Lung (tissue), 12 donors: ENCODE results near the gene GAB3. TPM values are rescaled to one million over a fixed set of nuclear protein-coding genes. Genes with fewer than 3 reads are reported as not detected.

Source experiments
- ATAC-seq: fragments of 200-7000 bp; cut with Tn5 transposase; one replicate; pipeline ENCODE4 v1.9.1; 2020; ENCODE audit warnings: moderate number of reproducible peaks; ENCODE audit not compliant: insufficient read depth, low FRiP score
- DNase-seq, 3 donors: peaks; one replicate each; pipeline ENCODE4 v3.0.0-alpha.2; 2013 to 2017
- H3K27ac ChIP-seq, 2 donors: one replicate each; pipeline ENCODE4 v1.5.1; 2013; ENCODE audit warnings: mild to moderate bottlenecking in 2 of 2, moderate library complexity in 2 of 2, control low read depth in 1 of 2, inconsistent platforms in 1 of 2, low read depth in 1 of 2, low read length in 1 of 2
- H3K27me3 ChIP-seq, 3 donors: one replicate each; pipeline ENCODE4 v1.5.1; 2013; ENCODE audit warnings: low read length in 2 of 3; ENCODE audit not compliant: control insufficient read depth in 3 of 3, insufficient read depth in 3 of 3
- H3K36me3 ChIP-seq, 4 donors: one replicate each; pipeline ENCODE4 v1.5.1; 2013; ENCODE audit warnings: low read length in 4 of 4, mild to moderate bottlenecking in 1 of 4, moderate library complexity in 1 of 4; ENCODE audit not compliant: control insufficient read depth in 4 of 4, insufficient read depth in 4 of 4
- H3K4me1 ChIP-seq, 5 donors: one replicate each; pipeline ENCODE4 v1.5.1; 2013; ENCODE audit warnings: low read length in 5 of 5, mild to moderate bottlenecking in 2 of 5, moderate library complexity in 1 of 5; ENCODE audit not compliant: control insufficient read depth in 5 of 5, insufficient read depth in 5 of 5
- H3K4me3 ChIP-seq: one replicate; pipeline ENCODE4 v1.5.1; 2013; ENCODE audit warnings: mild to moderate bottlenecking, control low read depth, moderate library complexity
- H3K9ac ChIP-seq, 2 donors: one replicate each; pipeline ENCODE4 v1.5.1; 2013; ENCODE audit warnings: low read length in 2 of 2, control low read depth in 1 of 2; ENCODE audit not compliant: insufficient read depth in 1 of 2
- H3K9me3 ChIP-seq, 4 donors: one replicate each; pipeline ENCODE4 v1.5.1; 2013; ENCODE audit warnings: low read length in 3 of 4, mild to moderate bottlenecking in 1 of 4, moderate library complexity in 1 of 4; ENCODE audit not compliant: control insufficient read depth in 4 of 4, insufficient read depth in 3 of 4
- CTCF ChIP-seq: IDR thresholded peaks from 2 replicates; pipeline ENCODE4 v1.5.1; 2012; ENCODE audit warnings: mild to moderate bottlenecking; ENCODE audit errors: control extremely low read depth, extremely low read depth
- WGBS, 2 donors: extraction: QIAGEN DNeasy Blood & Tissue Kit; methylation state at CpG; one replicate each; pipeline ENCODE4 v1.1.7; 2013; 5-methylcytosine and 5-hydroxymethylcytosine counted together
- polyA plus RNA-seq, 2 donors: library from polyadenylated mRNA; stranded (reverse); fragments of 200-250 nt; gene quantifications; one replicate each; pipeline ENCODE4 v1.2.1, GENCODE V29; 2013
- total RNA-seq, 2 donors: library from RNA; depleted of rRNA in 1 of 2; stranded (reverse); fragments of >200 nt in 1 of 2; gene quantifications; one replicate each; pipeline ENCODE4 v1.2.1, GENCODE V29; 2014 to 2021
- donor health status: control.
- donor health status: control.
- donor health status: Bipolar disorder and iron deficiency.
- donor health status: healthy.
- donor health status: DM: yes; HTN: yes; CAD: no.

GAB3 gene
- total and polyA plus RNA-seq, 4 donors, result 4.4 to 12.8 (median 10.2) TPM

- Histone ChIP-seq H3K9me3 (peaks cover 0 to 4% (median under 1%) of the 10 kb centered on the region in 4 donors), H3K9ac (peak overlapping the region in 1 of 2 donors; percentile 84), H3K27ac (peak overlapping the region; percentile 48 to 59), H3K36me3 (peaks cover 6 to 15% (median 9%) of the 10 kb centered on the region in 4 donors), H3K4me1 (peaks cover 0 to 5% (median 2%) of the 10 kb centered on the region in 5 donors), H3K4me3 (peak overlapping the region; percentile 40), H3K27me3 (peaks cover 0 to 3% (median 0%) of the 10 kb centered on the region in 3 donors)
- DNase-seq (peak in 1 of 3 donors; percentile 37), ATAC-seq (peak; percentile 5)
- WGBS, 2 donors, result 7 to 42% methylated on average over 11 of the region's 11 CpGs
- no peak for TF ChIP-seq CTCF
These were observed 11.2 kb upstream of the GAB3 start for GRCh38 chrX:154761977-154762536.

DNA sequence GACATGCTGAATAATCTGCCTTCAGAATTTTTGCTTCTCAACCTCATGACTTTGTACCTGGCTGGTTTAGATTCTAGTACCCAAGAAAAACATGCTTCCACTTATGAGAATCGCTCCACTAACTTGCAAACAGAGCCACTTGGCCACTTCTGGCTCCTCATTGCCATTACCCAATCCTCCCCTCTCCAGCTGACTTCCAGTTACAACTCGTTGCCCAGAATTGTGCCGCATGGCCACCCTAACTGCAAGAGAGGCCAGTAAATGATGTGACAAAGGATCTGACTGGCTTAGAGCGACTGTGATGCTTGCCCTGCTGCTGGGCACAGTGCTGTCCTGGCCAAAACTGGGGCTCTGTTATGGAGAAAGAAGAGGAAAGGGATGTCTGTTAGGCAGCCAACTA, 7.8 kb upstream of the GAB3 start:
- H3K36me3 ChIP-seq, result no peaks in the 10 kb centered on the region
- no peak overlapping the region for H3K27ac ChIP-seq
- TF ChIP-seq CTCF, result no peak
- H3K27me3 ChIP-seq, result peaks cover 0 to 3% (median 0%) of the 10 kb centered on the region in 3 donors
- WGBS, 2 donors, result 55 to 65% methylated on average over 4 of the region's 4 CpGs
- DNase-seq (no peak), ATAC-seq (no peak)
- no peak overlapping the region for H3K9ac ChIP-seq
- H3K4me3 ChIP-seq, result no peak overlapping the region
- peaks cover 0 to 2% (median 0%) of the 10 kb centered on the region in 4 donors for H3K9me3 ChIP-seq
- H3K4me1 ChIP-seq, result peaks cover 0 to 5% (median 0%) of the 10 kb centered on the region in 5 donors

DNA sequence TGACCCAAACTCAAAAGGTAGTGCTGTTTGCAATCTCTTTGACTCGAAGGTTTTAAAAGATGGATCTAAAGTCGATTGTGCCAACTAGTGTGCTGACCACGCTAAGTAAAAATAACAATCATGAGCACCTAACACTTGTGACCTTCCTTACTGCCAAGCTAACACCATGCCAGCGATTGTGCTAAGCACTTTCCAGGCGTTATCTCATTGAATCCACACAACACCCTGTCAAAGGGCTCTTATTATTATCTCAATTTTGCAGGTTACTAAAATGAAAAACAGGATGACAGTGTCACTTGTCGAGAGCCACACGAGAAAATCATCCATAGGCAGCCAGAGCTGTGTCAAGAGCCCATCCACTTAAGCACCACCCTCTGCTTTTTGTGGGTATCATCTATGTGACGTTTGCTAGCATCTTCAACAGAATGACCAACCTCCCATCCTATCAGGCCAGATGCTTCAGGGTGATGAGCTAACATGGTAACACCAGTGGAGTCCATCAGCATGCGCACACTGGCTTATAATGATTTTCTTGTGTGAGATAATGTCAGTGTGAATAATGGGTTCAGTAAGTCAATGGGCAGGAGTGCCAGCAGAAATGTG, 893 bp upstream of the GAB3 start:
- Histone ChIP-seq H3K27ac (peak overlapping the region in 1 of 2 donors; percentile 93), H3K36me3 (no peaks in the 10 kb centered on the region), H3K4me3 (no peak overlapping the region), H3K9me3 (no peaks in the 10 kb centered on the region), H3K4me1 (peaks cover 0 to 5% (median 1%) of the 10 kb centered on the region in 5 donors), H3K9ac (no peak overlapping the region), H3K27me3 (peaks cover 4 to 19% (median 9%) of the 10 kb centered on the region in 3 donors)
- ATAC-seq (no peak), DNase-seq (no peak)
- no peak for TF ChIP-seq CTCF
- 33 to 44% methylated on average over 9 of the region's 9 CpGs for WGBS, 2 donors
